Hippocampal formation (tissue), 2 donors: Measurements from ENCODE around the gene PALS2.

Experiments used
- DNase-seq, 2 donors: peaks; one replicate each; lab custom pipeline; 2025; lab: John Stamatoyannopoulos, UW

Gene PALS2, protein sequence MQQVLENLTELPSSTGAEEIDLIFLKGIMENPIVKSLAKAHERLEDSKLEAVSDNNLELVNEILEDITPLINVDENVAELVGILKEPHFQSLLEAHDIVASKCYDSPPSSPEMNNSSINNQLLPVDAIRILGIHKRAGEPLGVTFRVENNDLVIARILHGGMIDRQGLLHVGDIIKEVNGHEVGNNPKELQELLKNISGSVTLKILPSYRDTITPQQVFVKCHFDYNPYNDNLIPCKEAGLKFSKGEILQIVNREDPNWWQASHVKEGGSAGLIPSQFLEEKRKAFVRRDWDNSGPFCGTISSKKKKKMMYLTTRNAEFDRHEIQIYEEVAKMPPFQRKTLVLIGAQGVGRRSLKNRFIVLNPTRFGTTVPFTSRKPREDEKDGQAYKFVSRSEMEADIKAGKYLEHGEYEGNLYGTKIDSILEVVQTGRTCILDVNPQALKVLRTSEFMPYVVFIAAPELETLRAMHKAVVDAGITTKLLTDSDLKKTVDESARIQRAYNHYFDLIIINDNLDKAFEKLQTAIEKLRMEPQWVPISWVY

DNA sequence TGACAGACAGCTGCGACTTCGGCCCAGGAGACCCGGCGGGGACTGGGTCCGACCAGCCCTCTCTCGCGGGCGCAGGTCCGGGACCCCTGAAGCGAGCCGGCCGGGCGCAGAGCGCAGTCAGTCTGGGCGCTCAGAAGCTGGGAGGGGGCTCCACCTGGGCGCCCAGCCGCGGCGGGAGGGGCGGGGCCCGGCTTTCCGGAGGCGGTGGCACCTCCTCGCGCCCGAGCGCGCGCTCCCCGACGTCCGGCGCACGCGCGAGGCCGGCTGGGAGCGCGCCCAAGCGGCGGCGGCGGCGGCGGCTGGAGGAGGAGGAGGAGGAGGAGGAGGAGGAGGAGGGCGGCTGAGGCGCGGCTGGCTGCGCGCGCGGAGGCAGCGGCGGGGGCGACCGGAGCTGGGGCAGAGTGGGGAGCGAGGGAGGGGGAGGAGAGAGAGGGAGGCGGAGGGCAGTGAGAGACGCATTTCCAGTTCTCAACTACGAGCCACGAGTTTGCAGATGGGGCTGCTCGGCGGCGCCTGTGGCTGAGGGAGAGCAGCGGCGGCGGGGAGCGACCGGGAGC lies at the start of gene PALS2:
Gene PALS2, plus strand, starts transcription at position 456 of the 557 bp plus-strand sequence. CDS start 50,216 bp downstream, outside the sequence.
- peak; percentile 24 to 48 for DNase-seq

DNA sequence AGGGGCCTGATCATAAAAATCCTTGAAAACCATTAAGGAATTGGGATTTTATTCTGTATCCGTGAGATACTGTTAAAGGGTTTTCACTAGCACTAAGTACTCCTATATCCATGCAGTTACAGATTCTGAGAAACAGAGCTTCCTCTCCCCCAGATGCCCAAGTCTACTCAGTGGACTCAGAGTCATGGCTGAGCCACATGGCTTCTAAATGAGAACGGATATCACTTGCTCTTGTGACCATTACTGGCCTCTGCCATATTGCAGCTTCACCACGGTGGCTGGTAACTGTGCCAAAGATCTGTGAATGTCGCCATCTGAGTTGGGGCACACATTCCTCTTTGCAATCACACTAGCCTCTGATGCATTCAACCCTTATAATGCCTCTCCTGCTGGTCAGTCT lies 42.0 kb upstream of the PALS2 start:
- DNase-seq: no peak

DNA sequence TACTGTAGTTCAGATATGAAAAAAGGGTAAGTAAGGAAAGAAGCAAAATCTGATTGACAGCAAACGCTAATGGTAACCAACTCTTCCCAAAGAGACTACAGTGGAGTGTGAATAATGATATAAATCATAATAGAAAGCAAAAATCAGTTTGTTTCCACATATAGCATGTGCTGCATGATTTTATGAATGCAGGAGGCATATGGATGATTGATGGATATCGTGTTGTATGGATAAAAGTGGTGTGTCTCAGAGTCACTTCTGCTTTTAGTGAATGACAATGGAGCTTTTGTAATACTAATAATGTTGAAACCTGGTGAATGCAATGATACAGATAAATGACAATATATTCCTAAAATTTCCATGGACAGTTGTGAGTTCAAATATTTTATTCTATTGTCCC lies 36.6 kb upstream of the PALS2 start:
- DNase-seq: no peak

DNA sequence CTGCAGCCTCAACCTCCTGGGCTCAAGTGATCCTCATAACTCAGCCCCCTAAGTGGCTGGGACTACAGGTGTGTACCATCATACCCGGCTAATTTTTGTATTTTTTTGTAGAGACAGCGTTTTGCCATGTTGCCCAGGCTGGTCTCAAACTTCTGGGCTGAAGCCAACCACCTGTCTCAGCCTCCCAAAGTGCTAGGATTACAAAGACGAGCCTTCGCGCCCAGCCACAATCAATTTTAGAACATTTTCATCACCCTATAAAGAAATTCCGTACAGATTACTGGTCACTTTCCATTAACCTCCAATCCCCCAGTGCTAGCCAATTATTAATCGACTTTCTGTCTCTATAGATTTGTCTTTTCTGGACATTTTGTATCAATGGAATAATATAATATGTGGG lies 32.3 kb upstream of the PALS2 start:
- no peak for DNase-seq

DNA sequence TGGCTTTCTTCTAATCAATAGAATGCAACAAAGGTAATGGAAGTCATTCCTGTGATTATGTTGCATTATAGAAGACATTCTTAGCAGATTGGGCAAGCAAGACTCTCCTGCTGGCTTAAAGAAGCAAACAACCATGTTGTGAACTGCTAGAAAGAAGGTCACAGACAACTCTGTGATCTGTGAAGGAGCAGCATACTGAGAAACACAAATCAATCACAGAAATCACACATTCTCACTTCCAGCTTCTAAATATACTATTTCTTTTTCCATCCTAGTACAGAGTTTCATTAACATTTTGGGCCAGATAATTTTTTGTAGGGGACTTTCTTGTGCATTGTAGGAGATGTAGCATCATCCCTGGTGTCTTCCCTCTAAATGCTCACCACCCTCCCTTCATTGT lies 28.0 kb upstream of the PALS2 start:
- no peak for DNase-seq

DNA sequence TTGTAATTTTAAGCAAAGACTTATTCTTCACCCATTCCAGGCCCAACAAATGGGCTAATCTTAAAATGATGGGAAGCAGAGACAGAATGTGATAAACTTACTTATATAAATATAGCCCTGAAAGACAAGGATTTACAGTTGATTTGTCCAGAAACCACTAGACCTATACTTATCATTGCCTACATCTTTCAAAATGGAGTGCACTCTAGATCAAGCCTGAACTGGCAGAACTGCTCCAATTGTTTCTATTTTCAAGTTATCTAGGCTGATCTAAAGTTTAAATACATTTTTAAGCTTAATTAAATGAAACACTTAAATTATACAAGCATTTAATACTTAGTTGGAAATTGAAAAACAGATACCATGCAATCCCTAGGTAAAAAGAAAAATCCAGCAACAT lies 24.9 kb upstream of the PALS2 start:
- no peak for DNase-seq

DNA sequence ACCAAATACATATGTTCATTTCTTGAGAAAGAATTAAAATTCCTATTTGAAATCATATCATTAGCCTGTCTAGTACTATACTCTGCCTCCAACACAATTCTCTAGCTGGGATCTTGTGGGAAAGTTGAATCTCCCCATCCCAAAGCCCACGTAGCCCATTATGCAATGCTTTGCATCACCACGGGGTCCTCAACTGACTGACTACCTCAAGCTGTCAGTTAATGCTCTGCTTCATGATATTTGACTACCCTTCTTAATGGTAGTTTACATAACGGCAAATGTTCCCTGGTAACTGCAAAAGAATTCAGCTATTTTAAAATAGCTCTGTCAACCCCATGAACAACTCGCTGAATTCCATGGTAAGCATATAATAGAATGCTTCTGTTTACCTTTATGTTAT lies 23.3 kb upstream of the PALS2 start:
- DNase-seq: no peak

DNA sequence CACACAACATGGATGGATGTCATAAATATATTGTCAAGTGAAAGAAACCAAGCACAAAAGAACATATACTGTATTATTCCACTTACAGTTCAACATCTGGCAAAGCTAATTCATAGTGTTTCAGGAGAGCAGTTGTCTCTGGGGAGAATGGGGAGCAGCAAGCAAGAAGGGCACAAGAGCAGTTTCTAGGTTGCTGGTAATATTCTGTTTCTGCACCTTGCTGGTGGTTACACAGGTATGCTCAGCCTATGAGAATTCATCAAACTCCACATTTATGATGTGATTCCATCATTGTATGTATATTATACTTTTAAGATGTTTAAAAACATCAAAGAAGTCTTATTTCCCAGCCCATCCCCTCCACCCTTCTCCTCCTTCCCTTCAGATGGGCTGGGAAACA lies 18.1 kb upstream of the PALS2 start:
- no peak for DNase-seq

DNA sequence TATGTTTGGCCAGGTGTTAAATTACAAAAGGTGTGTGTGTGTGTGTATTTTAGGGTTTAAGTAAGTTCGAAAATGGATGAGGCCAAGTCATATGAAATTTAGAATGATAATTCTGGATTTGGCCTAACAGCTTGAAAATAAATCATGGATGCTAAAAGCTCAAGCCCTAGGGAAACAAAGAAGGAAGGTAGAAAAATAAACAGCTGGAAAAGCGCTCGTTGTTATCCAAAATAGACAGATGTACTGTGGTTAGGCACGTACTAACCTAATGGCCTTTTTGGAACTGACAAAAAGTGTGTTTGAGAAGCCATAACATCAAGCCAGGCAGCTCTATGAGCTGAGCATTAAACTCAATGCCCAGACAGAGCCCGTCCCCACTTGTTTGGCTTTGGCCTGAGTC lies 17.5 kb upstream of the PALS2 start:
- DNase-seq: no peak

DNA sequence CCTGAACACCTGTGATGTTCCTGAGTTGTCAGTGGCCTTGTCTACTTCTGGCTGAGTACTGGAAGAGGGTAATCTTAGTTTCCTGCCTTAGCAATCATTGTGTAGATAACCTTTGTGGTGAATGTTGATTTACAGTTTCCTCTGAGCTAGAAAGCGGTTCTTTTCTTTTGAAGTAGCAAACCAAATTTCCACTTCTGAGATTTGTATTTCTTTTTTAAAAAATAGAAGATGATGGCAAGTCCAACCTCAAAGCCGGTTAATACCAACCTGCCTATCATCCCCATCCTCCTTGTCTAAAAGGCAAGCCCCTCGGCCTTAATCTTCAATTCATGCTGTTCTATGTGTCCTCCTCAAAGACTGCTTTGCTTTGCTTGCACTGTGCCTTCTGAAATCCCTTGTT lies 12.5 kb upstream of the PALS2 start:
- DNase-seq: no peak

DNA sequence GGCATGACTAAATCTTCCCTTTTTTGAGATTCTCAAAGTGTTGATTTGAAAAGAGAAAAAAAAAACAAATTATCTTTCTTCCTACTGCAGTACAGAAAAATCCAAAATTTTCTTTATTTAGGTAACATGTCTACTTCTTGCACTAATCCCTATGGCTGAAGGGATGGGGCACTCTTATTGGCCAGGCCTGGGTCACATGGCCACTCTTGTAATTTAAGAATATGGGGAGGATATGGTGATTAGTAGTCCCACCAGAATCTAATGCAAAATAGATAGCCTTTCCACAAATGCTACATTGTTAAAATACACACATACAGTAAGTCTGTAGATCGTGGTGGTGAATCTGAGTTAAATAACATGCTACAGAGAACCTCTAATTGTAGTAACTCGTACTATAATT lies 7.0 kb upstream of the PALS2 start:
- no peak for DNase-seq

DNA sequence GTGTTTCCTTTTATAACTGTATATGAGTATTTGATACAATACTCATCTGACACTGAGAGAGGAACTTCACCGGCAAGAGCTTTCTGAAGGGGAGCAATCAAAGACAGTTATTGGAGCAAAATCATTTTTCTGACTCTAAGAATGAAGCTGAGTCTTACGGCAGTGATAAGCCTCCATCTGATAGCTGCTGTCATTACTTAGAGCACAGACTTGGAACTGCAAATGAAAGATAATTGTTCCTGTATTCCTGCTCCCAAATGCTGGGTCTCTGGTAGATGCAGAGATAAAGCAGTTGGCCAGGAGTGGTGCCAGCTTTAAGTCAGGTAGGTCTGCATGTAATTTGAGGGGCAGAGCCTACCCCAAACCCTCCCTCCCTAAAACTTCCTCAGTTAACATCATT lies 2.3 kb upstream of the PALS2 start:
- DNase-seq: no peak

DNA sequence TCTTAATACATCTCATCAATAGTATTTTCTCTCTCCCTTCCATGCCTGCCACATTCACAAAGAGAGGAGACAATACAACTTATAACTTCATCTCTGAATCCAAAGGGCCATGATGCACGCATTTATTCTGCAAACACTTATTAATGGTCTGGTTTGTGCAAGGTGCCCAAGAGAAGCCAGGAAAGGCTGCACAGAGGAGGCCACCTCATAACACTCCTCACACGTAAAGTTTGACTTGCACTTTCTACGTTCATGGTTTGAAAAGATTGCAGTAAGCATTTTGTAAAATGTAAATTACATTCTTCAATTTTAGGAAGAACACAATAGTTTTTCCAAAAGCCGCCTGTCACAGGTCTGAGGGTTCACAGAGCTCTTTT lies 1.2 kb upstream of the PALS2 start:
- no peak for DNase-seq

DNA sequence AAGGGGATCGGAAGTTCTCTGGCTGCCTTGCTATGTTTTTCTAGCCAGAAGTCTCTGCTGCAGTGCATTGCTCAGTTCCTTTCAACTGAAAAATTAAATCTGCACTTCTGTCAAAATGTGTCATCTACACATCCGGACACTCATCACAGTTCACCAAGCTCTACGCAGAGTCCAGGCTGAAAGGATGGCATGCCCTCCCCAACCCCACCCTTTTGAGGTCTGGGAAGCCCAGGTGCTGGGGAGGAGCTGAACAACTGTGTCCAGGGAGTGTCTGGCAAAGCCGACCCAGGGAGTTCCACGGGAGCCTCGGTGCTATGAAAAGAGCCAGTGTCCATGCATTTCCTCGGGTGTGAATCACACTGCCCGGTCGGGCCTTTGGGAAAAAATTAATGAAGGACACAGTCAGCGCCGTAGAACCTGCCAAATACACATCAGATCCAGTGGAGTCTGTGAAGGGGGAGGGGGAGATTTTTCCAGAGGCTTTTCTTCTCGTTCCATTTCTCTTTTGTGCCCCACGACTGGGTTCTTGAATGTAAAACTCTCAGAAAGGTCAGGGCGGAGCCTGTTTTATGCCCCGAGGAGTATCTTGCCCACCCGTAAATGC lies 757 bp upstream of the PALS2 start:
- DNase-seq: peak in 1 of 2 donors; percentile 12

DNA sequence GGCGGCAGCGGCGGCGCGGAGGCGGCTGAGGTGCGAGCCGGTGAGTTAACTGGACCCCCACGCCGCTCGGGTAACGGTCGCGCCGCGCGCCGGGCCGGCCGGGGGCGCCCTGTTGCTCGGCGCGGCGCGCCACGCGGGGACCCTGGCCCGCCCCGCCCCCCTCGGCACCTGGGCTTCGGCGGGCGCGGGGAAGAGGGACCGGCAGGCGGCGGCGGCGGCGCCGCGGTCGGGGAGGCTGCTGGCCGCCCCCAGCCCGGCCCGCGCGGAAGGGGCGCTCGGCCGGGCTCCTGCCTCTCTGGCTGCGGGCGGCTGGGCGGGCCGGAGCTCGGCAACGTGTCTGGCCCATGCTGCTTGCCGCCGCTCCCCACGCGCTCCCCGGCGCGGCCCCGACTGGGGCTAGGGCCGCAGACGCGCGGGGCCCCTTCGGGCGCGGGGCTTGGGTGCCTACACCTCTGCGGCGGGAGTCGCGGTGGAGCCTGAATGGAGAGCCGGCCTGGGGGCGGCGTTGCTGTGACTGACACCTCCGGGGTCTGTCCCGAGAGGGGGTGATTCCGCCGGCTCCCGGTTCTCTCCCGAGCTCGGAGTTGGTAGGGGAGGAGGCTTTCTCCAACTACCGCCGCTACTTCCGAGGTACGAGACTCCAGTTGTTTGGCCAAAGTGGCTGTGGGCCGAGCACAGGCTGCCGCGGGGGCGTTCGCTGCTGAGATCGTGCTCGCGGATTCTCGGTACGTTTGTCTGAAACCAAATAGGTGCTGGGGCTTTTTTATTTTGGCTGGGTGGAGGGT lies 494 bp downstream of the PALS2 start:
- DNase-seq: no peak

DNA sequence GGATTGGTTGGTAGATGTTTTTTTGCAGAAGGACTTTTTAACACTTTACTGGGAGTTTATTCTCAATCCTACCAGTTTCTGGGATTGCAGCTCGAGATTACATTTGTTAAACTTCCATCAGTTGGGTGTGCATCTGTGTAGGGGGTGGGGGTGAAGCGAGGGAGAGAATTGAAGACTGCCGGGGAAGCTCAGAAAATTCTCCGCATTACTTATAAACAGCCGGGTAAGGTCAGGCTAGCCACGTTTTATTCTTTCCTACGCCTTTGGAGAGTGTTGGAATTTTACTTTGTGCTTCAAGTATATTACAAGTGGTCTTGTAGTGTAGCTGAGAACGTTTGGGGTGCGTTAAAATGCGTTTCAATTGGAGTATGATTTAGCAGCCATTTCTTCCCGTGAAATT lies 1.1 kb downstream of the PALS2 start:
- no peak for DNase-seq

DNA sequence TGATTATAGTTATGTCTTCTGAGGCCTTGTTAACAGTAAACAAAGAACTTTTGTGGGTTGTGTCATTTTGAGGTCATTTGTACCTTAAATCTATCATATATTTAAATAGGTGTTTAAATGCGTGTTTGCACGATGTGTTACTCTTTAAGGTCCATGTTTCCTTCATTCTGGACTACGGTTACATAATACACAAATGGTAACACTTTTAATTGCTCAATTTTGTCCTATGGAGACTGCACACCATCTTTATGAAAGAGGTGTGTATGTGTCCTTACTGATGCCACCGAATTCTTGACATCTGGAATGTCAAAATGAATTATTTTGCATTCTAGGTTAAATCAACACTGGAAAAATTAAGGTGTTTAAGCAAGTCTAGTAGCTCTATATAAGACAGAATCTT lies 1.7 kb downstream of the PALS2 start:
- DNase-seq: peak in 1 of 2 donors; percentile 10

DNA sequence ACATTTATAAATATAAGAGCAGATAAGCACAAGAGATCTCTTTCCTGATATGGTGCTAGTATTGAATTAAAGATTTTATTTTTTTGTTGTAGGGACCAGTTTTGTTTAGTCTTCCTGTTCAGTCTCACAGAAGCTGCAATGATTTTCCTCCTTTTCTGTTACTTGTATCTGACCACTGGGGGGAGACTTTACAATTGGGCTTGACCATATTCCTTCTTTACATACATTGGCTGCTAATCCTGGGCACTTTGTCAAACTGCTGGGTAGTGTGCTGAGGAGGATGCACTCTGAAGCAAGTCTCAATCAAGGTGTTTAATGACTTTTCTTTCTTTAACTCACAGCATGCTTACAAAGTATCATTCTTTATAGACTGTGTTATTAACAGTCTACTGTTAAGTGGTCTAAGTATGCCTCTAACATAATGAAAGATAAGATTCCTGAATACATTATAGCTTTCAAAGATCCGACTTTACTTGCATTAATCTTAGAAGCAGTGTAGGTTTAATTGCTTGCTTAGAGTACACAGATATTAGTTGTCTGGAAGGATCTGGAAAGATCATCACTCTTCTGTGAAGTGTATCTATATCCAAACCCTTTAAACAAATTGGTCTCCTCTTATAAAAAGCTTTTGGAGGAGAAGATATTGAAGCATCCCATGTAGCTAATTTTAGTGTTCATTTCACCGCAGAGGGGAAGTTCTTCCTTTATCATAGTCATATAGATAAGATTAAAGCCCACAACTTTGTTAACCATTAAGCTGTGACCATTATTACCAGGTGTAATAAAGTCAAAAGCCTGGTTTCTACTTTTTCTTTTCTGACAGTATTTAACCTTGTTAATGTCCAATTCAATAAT lies 3.1 kb downstream of the PALS2 start:
- DNase-seq: peak in 1 of 2 donors; percentile 61

DNA sequence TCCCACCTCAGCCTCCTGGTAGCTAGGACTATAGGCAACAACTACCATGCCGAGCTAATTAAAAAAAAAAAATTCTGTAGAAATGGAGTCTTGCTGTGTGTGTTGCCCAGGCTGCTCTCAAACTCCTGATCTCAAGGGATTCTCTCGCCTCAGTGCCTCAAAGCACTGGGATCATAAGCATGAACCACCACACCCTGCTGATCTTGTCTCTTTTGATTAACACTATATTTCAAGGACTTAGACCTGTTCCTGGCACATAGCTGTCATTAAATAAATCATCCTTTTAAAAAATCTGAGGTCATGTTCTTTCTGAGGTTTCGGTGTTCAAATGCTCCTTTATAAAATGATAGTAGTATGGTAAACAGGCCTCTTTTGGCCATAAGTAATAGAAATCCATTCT lies 4.8 kb downstream of the PALS2 start:
- DNase-seq: no peak

DNA sequence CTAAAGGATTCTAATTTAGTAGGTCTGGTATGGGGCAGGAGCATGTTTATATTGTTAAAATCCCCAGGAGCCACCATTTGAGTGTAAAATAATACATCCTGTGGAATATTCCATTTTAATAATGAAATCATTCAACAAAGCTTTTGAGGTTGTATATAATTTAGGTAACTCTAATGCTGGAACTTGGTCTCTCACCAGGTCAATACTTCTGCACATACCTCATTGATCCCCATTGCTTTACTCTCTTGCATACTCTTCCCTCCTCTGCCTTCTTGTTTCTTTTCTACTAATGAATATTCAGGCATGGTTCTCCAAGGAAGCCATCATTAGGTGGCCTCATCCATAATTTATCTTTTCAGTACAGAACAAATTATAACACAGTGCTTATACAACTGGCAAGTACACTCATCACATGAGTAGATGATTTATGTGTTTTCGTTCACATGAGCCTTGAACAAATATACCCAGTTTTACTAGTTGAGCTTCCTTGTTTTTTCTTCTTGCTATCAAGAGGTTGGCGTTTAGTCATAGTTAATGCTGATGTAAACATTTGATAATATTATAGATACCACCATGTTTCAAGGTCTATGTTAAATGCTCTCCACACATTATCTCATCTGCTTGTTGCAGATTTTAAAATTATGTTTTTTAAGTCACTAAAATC lies 7.2 kb downstream of the PALS2 start:
- no peak for DNase-seq

DNA sequence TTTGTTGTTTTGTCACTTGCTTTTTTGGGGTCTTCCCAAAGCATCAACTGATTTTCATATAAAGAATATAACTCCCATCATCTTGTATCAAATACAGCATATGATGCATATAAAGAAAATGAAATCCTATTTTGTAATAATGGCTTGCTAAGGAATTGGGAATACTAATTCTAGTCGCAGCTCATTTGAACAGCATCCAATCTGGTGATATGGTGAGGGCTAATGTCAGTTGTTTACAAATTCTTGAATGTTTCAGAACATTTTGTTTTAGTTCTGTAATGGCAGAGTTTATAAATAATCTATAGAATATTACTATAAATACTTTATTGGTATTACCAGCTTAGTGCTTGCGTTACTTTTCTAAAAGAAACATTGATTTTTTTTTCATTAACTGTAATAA lies 8.9 kb downstream of the PALS2 start:
- no peak for DNase-seq
